Measurements from ENCODE around the gene LRRC17.

The LRRC17 gene

DNA sequence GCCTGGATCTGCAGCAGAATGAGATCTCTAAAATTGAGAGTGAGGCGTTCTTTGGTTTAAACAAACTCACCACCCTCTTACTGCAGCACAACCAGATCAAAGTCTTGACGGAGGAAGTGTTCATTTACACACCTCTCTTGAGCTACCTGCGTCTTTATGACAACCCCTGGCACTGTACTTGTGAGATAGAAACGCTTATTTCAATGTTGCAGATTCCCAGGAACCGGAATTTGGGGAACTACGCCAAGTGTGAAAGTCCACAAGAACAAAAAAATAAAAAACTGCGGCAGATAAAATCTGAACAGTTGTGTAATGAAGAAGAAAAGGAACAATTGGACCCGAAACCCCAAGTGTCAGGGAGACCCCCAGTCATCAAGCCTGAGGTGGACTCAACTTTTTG is 21.4 kb downstream of the LRRC17 start (continued):
- TF ChIP-seq, protein P1, sequence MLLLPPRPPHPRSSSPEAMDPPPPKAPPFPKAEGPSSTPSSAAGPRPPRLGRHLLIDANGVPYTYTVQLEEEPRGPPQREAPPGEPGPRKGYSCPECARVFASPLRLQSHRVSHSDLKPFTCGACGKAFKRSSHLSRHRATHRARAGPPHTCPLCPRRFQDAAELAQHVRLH (tag by site-specific recombination; IDR thresholded peaks at IDR 0.05), result no peak
- no peak for TF ChIP-seq SP2 (tag by site-specific recombination; IDR thresholded peaks at IDR 0.05)
- no peak for TF ChIP-seq ZNF175 (tag by site-specific recombination; IDR thresholded peaks at IDR 0.05)
- TF ChIP-seq ZFP41 (tag by site-specific recombination; IDR thresholded peaks at IDR 0.05; ENCODE audit: borderline replicate concordance), result no peak
- TF ChIP-seq ZNF133 (tag by site-specific recombination; IDR thresholded peaks at IDR 0.05), result no peak
- no peak for TF ChIP-seq ZNF112 (tag by site-specific recombination; IDR thresholded peaks at IDR 0.05)
- no peak for TF ChIP-seq ZNF146 (tag by site-specific recombination; IDR thresholded peaks at IDR 0.05)

DNA sequence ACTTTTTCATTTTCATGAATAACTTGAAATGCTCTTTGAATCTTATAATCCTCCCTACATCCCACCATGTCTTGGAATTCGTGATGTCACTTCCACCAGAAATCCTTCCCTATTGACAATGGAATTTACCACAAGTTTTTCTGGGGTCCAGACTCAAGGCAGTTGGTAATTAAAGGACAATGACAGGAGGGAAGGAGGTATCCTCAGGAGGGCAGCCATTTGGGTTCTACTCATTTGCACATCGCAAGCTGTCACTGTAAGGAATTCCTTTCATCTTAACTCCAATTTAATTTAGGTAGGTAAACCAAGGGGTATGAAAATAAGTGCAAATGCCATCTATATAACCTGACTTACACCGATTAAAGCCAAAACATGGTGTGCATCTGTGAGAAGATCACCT is 21.9 kb downstream of the LRRC17 start:
- POLR2A ChIA-PET, result no interaction called here
- CTCF ChIA-PET, result interaction anchor here (0.7 kb wide), 1 partner anchor 222 kb away, joined by 5 read pairs; no protein-coding TSS in a partner anchor

More for the DNA sequence above, 21.9 kb downstream of the LRRC17 start:
- H3K4me3 ChIP-seq (ENCODE audit: low read depth, low read length), result no peak overlapping the region
- no peak overlapping the region for H3K27ac ChIP-seq (ENCODE audit: extremely low read depth, low read depth, low read length)
- TF ChIP-seq, protein P2, sequence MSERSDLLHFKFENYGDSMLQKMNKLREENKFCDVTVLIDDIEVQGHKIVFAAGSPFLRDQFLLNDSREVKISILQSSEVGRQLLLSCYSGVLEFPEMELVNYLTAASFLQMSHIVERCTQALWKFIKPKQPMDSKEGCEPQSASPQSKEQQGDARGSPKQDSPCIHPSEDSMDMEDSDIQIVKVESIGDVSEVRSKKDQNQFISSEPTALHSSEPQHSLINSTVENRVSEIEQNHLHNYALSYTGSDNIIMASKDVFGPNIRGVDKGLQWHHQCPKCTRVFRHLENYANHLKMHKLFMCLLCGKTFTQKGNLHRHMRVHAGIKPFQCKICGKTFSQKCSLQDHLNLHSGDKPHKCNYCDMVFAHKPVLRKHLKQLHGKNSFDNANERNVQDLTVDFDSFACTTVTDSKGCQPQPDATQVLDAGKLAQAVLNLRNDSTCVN (tag by site-specific recombination; optimal IDR thresholded peaks at IDR 0.05), result no peak
- TF ChIP-seq, protein P3, sequence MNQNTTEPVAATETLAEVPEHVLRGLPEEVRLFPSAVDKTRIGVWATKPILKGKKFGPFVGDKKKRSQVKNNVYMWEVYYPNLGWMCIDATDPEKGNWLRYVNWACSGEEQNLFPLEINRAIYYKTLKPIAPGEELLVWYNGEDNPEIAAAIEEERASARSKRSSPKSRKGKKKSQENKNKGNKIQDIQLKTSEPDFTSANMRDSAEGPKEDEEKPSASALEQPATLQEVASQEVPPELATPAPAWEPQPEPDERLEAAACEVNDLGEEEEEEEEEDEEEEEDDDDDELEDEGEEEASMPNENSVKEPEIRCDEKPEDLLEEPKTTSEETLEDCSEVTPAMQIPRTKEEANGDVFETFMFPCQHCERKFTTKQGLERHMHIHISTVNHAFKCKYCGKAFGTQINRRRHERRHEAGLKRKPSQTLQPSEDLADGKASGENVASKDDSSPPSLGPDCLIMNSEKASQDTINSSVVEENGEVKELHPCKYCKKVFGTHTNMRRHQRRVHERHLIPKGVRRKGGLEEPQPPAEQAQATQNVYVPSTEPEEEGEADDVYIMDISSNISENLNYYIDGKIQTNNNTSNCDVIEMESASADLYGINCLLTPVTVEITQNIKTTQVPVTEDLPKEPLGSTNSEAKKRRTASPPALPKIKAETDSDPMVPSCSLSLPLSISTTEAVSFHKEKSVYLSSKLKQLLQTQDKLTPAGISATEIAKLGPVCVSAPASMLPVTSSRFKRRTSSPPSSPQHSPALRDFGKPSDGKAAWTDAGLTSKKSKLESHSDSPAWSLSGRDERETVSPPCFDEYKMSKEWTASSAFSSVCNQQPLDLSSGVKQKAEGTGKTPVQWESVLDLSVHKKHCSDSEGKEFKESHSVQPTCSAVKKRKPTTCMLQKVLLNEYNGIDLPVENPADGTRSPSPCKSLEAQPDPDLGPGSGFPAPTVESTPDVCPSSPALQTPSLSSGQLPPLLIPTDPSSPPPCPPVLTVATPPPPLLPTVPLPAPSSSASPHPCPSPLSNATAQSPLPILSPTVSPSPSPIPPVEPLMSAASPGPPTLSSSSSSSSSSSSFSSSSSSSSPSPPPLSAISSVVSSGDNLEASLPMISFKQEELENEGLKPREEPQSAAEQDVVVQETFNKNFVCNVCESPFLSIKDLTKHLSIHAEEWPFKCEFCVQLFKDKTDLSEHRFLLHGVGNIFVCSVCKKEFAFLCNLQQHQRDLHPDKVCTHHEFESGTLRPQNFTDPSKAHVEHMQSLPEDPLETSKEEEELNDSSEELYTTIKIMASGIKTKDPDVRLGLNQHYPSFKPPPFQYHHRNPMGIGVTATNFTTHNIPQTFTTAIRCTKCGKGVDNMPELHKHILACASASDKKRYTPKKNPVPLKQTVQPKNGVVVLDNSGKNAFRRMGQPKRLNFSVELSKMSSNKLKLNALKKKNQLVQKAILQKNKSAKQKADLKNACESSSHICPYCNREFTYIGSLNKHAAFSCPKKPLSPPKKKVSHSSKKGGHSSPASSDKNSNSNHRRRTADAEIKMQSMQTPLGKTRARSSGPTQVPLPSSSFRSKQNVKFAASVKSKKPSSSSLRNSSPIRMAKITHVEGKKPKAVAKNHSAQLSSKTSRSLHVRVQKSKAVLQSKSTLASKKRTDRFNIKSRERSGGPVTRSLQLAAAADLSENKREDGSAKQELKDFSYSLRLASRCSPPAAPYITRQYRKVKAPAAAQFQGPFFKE (tag by site-specific recombination; IDR thresholded peaks at IDR 0.05; ENCODE audit: borderline replicate concordance), result no peak
- TF ChIP-seq ZNF561 (tag by site-specific recombination; IDR thresholded peaks at IDR 0.05; ENCODE audit: borderline replicate concordance) (no peak), ZNF530 (tag by site-specific recombination; IDR thresholded peaks at IDR 0.05; ENCODE audit: low read depth) (no peak), YY2 (tag by site-specific recombination; IDR thresholded peaks at IDR 0.05) (no peak), ZNF658 (tag by site-specific recombination; IDR thresholded peaks at IDR 0.05) (no peak), ZNF626 (tag by site-specific recombination; IDR thresholded peaks at IDR 0.05) (no peak)
- TF ChIP-seq, protein P4, sequence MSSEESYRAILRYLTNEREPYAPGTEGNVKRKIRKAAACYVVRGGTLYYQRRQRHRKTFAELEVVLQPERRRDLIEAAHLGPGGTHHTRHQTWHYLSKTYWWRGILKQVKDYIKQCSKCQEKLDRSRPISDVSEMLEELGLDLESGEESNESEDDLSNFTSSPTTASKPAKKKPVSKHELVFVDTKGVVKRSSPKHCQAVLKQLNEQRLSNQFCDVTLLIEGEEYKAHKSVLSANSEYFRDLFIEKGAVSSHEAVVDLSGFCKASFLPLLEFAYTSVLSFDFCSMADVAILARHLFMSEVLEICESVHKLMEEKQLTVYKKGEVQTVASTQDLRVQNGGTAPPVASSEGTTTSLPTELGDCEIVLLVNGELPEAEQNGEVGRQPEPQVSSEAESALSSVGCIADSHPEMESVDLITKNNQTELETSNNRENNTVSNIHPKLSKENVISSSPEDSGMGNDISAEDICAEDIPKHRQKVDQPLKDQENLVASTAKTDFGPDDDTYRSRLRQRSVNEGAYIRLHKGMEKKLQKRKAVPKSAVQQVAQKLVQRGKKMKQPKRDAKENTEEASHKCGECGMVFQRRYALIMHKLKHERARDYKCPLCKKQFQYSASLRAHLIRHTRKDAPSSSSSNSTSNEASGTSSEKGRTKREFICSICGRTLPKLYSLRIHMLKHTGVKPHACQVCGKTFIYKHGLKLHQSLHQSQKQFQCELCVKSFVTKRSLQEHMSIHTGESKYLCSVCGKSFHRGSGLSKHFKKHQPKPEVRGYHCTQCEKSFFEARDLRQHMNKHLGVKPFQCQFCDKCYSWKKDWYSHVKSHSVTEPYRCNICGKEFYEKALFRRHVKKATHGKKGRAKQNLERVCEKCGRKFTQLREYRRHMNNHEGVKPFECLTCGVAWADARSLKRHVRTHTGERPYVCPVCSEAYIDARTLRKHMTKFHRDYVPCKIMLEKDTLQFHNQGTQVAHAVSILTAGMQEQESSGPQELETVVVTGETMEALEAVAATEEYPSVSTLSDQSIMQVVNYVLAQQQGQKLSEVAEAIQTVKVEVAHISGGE (tag by site-specific recombination; conservative IDR thresholded peaks at IDR 0.05; ENCODE audit: low read depth), result no peak
- TF ChIP-seq, protein P5, sequence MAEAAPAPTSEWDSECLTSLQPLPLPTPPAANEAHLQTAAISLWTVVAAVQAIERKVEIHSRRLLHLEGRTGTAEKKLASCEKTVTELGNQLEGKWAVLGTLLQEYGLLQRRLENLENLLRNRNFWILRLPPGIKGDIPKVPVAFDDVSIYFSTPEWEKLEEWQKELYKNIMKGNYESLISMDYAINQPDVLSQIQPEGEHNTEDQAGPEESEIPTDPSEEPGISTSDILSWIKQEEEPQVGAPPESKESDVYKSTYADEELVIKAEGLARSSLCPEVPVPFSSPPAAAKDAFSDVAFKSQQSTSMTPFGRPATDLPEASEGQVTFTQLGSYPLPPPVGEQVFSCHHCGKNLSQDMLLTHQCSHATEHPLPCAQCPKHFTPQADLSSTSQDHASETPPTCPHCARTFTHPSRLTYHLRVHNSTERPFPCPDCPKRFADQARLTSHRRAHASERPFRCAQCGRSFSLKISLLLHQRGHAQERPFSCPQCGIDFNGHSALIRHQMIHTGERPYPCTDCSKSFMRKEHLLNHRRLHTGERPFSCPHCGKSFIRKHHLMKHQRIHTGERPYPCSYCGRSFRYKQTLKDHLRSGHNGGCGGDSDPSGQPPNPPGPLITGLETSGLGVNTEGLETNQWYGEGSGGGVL (tag by site-specific recombination; IDR thresholded peaks at IDR 0.05), result no peak
- H3K9me3 ChIP-seq (ENCODE audit: control insufficient read depth, insufficient read depth, low read depth, low read length), result no peaks in the 10 kb centered on the region
- H3K4me1 ChIP-seq (ENCODE audit: control insufficient read depth, insufficient read depth, low read length), result no peaks in the 10 kb centered on the region
- H3K36me3 ChIP-seq (ENCODE audit: control insufficient read depth in 2 of 2, insufficient read depth in 1 of 2, low read length in 2 of 2), result no peaks in the 10 kb centered on the region

Data from HEK293 (cell line).